Measurements from ENCODE around the gene RNF152.

DNA sequence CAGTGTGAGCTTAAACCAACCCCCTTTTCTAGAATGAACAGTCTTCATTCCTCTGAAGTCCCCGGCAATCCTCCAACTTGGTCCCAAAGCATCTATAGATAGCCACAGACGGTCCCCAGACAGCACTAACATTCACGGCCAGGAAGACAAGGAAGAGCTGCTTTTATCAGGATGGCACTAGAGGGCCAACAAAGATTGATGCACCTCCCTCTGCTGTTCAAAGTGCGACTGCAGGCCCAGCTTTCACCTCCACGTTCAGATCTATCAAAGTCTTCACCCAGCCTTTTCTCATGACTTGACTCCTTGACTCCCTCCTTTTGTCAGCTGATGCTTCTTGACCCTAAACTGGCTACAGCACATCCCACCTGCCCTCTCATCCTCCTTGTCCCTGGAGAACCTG, 54.3 kb downstream of the RNF152 start:
- TF ChIP-seq EZH2 (IDR thresholded peaks at IDR 0.05; ENCODE audit: low read length, unreplicated experiment) (no peak), EZH2phosphoT487 (IDR thresholded peaks at IDR 0.05; ENCODE audit: borderline replicate concordance, low read length) (no peak)
- TF ChIP-seq, protein P1, sequence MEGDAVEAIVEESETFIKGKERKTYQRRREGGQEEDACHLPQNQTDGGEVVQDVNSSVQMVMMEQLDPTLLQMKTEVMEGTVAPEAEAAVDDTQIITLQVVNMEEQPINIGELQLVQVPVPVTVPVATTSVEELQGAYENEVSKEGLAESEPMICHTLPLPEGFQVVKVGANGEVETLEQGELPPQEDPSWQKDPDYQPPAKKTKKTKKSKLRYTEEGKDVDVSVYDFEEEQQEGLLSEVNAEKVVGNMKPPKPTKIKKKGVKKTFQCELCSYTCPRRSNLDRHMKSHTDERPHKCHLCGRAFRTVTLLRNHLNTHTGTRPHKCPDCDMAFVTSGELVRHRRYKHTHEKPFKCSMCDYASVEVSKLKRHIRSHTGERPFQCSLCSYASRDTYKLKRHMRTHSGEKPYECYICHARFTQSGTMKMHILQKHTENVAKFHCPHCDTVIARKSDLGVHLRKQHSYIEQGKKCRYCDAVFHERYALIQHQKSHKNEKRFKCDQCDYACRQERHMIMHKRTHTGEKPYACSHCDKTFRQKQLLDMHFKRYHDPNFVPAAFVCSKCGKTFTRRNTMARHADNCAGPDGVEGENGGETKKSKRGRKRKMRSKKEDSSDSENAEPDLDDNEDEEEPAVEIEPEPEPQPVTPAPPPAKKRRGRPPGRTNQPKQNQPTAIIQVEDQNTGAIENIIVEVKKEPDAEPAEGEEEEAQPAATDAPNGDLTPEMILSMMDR (conservative IDR thresholded peaks at IDR 0.05; ENCODE audit: low read depth, low read length): no peak

Data from PC-3 (cell line).